ENCODE data around the gene LINS1.

- TF ChIP-seq LEF1 (IDR thresholded peaks at IDR 0.05; ENCODE audit: borderline replicate concordance) (no peak), SP1 (IDR thresholded peaks at IDR 0.05) (no peak), ZNF384 (IDR thresholded peaks at IDR 0.05) (no peak), FOXM1 (IDR thresholded peaks at IDR 0.05; ENCODE audit: borderline replicate concordance) (no peak), FOXA1 (IDR thresholded peaks at IDR 0.05) (no peak), CTBP1 (IDR thresholded peaks at IDR 0.05; ENCODE audit: borderline replicate concordance) (no peak), ELF4 (IDR thresholded peaks at IDR 0.05) (no peak), NFRKB (IDR thresholded peaks at IDR 0.05) (no peak)
These were observed 30.3 kb downstream of the LINS1 start for GRCh38 chr15:100571592-100572167.
